Endothelial cell of umbilical vein (primary cell): ENCODE measurements around the gene CENPP. TPM values are rescaled to one million over a fixed set of nuclear protein-coding genes. Genes with fewer than 3 reads are reported as not detected.

ENCODE experiments used
- BruUV-seq: library from RNA; stranded (reverse); fragments of 400-500 nt; replicated peaks from 2 replicates; lab custom pipeline; 2021; lab: Mats Ljungman, UMichigan
- CTCF ChIA-PET: fragments of 300-600, 350-600 bp; sonication (Branson Sonifier 250); formaldehyde crosslinking; loops from one replicate; lab custom pipeline; 2021; ENCODE audit warnings: antibody characterized with exemption, inconsistent platforms; lab: Charles Lee
- POLR2A ChIA-PET: fragments of 300-600, 350-600 bp; sonication (Branson Sonifier 250); formaldehyde crosslinking; loops from one replicate; lab custom pipeline; 2021; ENCODE audit warnings: antibody characterized with exemption, inconsistent platforms; lab: Charles Lee
- DNase-seq: peaks from one replicate; pipeline ENCODE4 v3.0.0-alpha.2; 2011; ENCODE audit warnings: low read depth, low spot score
- FAIRE-seq: peaks from 2 replicates; lab custom pipeline; 2011; peaks lifted over from hg19 to GRCh38; lab: Jason Lieb, UNC
- H2AFZ ChIP-seq: 2 replicates; pipeline ENCODE4 v1.6.0; 2012; ENCODE audit warnings: low read depth, low read length, control low read depth, inconsistent platforms
- H3K27ac ChIP-seq: 2 replicates; pipeline ENCODE4 v1.5.1; 2011; ENCODE audit warnings: low read depth, mild to moderate bottlenecking, control low read depth, low read length, moderate library complexity; ENCODE audit not compliant: insufficient read depth
- H3K27me3 ChIP-seq, 2 experiments: 2 replicates each; pipeline versions ENCODE4 v1.6.0 to v1.6.1; 2011; ENCODE audit warnings: low read length in 2 of 2, mixed read lengths in 1 of 2; ENCODE audit not compliant: control insufficient read depth in 2 of 2, insufficient read depth in 2 of 2
- H3K36me3 ChIP-seq, 2 experiments: 2 replicates in 1 of 2; 3 replicates in 1 of 2; pipeline ENCODE4 v1.5.1; 2011; ENCODE audit warnings: low read length in 2 of 2, mild to moderate bottlenecking in 1 of 2, moderate library complexity in 1 of 2; ENCODE audit not compliant: control insufficient read depth in 2 of 2, insufficient read depth in 2 of 2; ENCODE audit errors: extremely low read depth in 1 of 2
- H3K4me1 ChIP-seq: 3 replicates; pipeline ENCODE4 v1.5.1; 2011; ENCODE audit warnings: mild to moderate bottlenecking, low read length; ENCODE audit not compliant: control insufficient read depth, insufficient read depth; ENCODE audit errors: extremely low read depth
- H3K4me2 ChIP-seq: 2 replicates; pipeline ENCODE4 v1.6.1; 2011; ENCODE audit warnings: low read length, control low read depth, mixed read lengths; ENCODE audit not compliant: insufficient read depth
- H3K4me3 ChIP-seq, 3 experiments: fragments of 200-600 bp in 1 of 3; sonication (generic), shearing (Covaris generic) in 1 of 3; replicated peaks in 1 of 3; 2 replicates each; pipeline ENCODE4 v1.5.1; 2011 to 2016; ENCODE audit warnings: control low read depth in 3 of 3, low read length in 3 of 3, mild to moderate bottlenecking in 2 of 3, inconsistent platforms in 1 of 3, low read depth in 1 of 3, moderate library complexity in 1 of 3; ENCODE audit not compliant: insufficient read depth in 1 of 3
- H3K79me2 ChIP-seq: 2 replicates; pipeline ENCODE4 v1.6.0; 2012; ENCODE audit warnings: low read length, inconsistent platforms; ENCODE audit not compliant: control insufficient read depth, insufficient read depth
- H3K9ac ChIP-seq: replicated peaks from 2 replicates; pipeline ENCODE3; 2011; ENCODE audit warnings: low read length, control low read depth; ENCODE audit not compliant: insufficient read depth; ENCODE audit errors: extremely low read depth
- H3K9me1 ChIP-seq: replicated peaks from 3 replicates; pipeline ENCODE4 v1.6.0; 2011; ENCODE audit warnings: mild to moderate bottlenecking, low read length; ENCODE audit not compliant: control insufficient read depth, insufficient read depth; ENCODE audit errors: extremely low read depth
- H3K9me3 ChIP-seq: replicated peaks from 2 replicates; pipeline ENCODE4 v1.5.1; 2012; ENCODE audit warnings: low read length, inconsistent platforms; ENCODE audit not compliant: control insufficient read depth, insufficient read depth
- H4K20me1 ChIP-seq: replicated peaks from 2 replicates; pipeline ENCODE3; 2011; ENCODE audit warnings: mild to moderate bottlenecking, low read length; ENCODE audit not compliant: control insufficient read depth, insufficient read depth; ENCODE audit errors: extremely low read depth
- FOS ChIP-seq: IDR thresholded peaks from 2 replicates; pipeline ENCODE4 v1.6.1; 2011; ENCODE audit warnings: mild to moderate bottlenecking, low read length, moderate library complexity, borderline replicate concordance; ENCODE audit not compliant: insufficient read depth
- GATA2 ChIP-seq: IDR thresholded peaks from 2 replicates; pipeline ENCODE4 v1.7.0; 2011; ENCODE audit warnings: low read depth, mild to moderate bottlenecking, moderate library complexity, mixed read lengths, low read length; ENCODE audit not compliant: insufficient read length, insufficient read depth
- JUN ChIP-seq: IDR thresholded peaks from 2 replicates; pipeline ENCODE4 v1.6.1; 2011; ENCODE audit warnings: borderline replicate concordance, low read depth; ENCODE audit not compliant: insufficient read length, insufficient read depth
- dilution Hi-C: fragments of 300-500 bp; cut with MboI; formaldehyde crosslinking; loops from one replicate; pipeline ENCODE4 v1.15.0; 2019; ENCODE audit warnings: low sequenced_read_pairs; ENCODE audit not compliant: extremely low pct_ligation_motif_present
- intact Hi-C: fragments of 100-400 bp; cut with micrococcal nuclease; formaldehyde crosslinking; loops from one replicate; pipeline ENCODE4 v1.10.0; 2022
- polyA plus RNA-seq, 4 experiments: library from polyadenylated mRNA; depleted of rRNA in 3 of 4; stranded (reverse) in 3 of 4; unstranded in 1 of 4; fragments of >200 nt; gene quantifications; 2 replicates each; pipeline versions ENCODE4 v1.2.1 to v1.2.3, GENCODE V29; 2011 to 2012; ENCODE audit warnings: missing spikeins in 1 of 4
- total RNA-seq: library from RNA; stranded (reverse); gene quantifications from 2 replicates; pipeline ENCODE4 v1.2.3, GENCODE V29; 2021

Gene CENPP
- total and polyA plus RNA-seq, 2 donors (not counting 3 experiments of a cell fraction or from before 2014, with no cell fraction given): 1.2 to 12.0 TPM

- Histone ChIP-seq H4K20me1 (no peaks in the 10 kb centered on the region), H3K27me3 (no peaks in the 10 kb centered on the region), H3K9me3 (no peaks in the 10 kb centered on the region), H3K27ac (no peak overlapping the region), H3K9me1 (no peaks in the 10 kb centered on the region), H3K79me2 (no peaks in the 10 kb centered on the region), H3K36me3 (no peaks in the 10 kb centered on the region), H3K9ac (no peak overlapping the region), H3K4me1 (no peaks in the 10 kb centered on the region), H3K4me2 (no peak overlapping the region), H2AFZ (no peak overlapping the region), H3K4me3 (no peak overlapping the region)
- BruUV-seq: no TSS peak
- DNase-seq: no peak
- dilution Hi-C loops (no loop called here), intact Hi-C loops (no loop called here)
- TF ChIP-seq GATA2 (no peak), JUN (no peak)
- CTCF ChIA-PET: interaction anchor here (1.4 kb wide), 1 partner anchor 45 kb away, joined by 3 read pairs; no protein-coding TSS in a partner anchor
- FAIRE-seq: no peak
- POLR2A ChIA-PET: no interaction called here
These were observed 148.8 kb downstream of the CENPP start for GRCh38 chr9:92474587-92474986.

GRCh38 chr9:92476962-92477361 lies 151.2 kb downstream of the CENPP start:
- no peak overlapping the region for H2AFZ ChIP-seq
- H3K79me2 ChIP-seq: no peaks in the 10 kb centered on the region
- no peak overlapping the region for H3K4me2 ChIP-seq
- BruUV-seq: no TSS peak
- DNase-seq: no peak
- H3K4me3 ChIP-seq: no peak overlapping the region
- no peak overlapping the region for H3K9ac ChIP-seq
- no peaks in the 10 kb centered on the region for H3K9me3 ChIP-seq
- H4K20me1 ChIP-seq: no peaks in the 10 kb centered on the region
- no peaks in the 10 kb centered on the region for H3K36me3 ChIP-seq
- ChIA-PET POLR2A (no interaction called here), CTCF (no interaction called here)
- peaks cover 15% of the 10 kb centered on the region for H3K4me1 ChIP-seq
- no peaks in the 10 kb centered on the region for H3K27me3 ChIP-seq
- no peak for TF ChIP-seq FOS
- no peaks in the 10 kb centered on the region for H3K9me1 ChIP-seq
- FAIRE-seq: no peak
- dilution Hi-C loops: no loop called here
- no peak overlapping the region for H3K27ac ChIP-seq
- intact Hi-C loops: no loop called here
